Ishikawa (cell line): ENCODE data around the gene NRXN3.

Experiments
- CEBPB ChIP-seq: IDR thresholded peaks from 2 replicates; pipeline ENCODE4 v1.6.1; 2012
- CREB1 ChIP-seq: IDR thresholded peaks from 2 replicates; pipeline ENCODE4 v1.6.1; 2012; ENCODE audit warnings: low read depth
- EGR1 ChIP-seq: IDR thresholded peaks from 2 replicates; pipeline ENCODE4 v1.6.1; 2012
- EP300 ChIP-seq: IDR thresholded peaks from 2 replicates; pipeline ENCODE4 v1.6.1; 2012; ENCODE audit warnings: borderline replicate concordance
- FOXM1 ChIP-seq: IDR thresholded peaks from 2 replicates; pipeline ENCODE4 v1.6.1; 2012; ENCODE audit warnings: low read depth, borderline replicate concordance
- NFIC ChIP-seq: IDR thresholded peaks from 2 replicates; pipeline ENCODE4 v1.6.1; 2012
- RAD21 ChIP-seq: IDR thresholded peaks from 2 replicates; pipeline ENCODE4 v1.6.1; 2012; ENCODE audit warnings: low read depth
- TAF1 ChIP-seq: IDR thresholded peaks from 2 replicates; pipeline ENCODE4 v1.6.1; 2012; ENCODE audit warnings: low read depth, mild to moderate bottlenecking
- TCF12 ChIP-seq: IDR thresholded peaks from 2 replicates; pipeline ENCODE4 v1.6.1; 2012; ENCODE audit warnings: low read depth
- TEAD4 ChIP-seq: IDR thresholded peaks from 2 replicates; pipeline ENCODE4 v1.6.1; 2012
- USF1 ChIP-seq: IDR thresholded peaks from 2 replicates; pipeline ENCODE4 v1.6.1; 2012
- YY1 ChIP-seq: IDR thresholded peaks from 2 replicates; pipeline ENCODE4 v1.6.1; 2012; ENCODE audit warnings: low read depth
- ZBTB7A ChIP-seq: IDR thresholded peaks from 2 replicates; pipeline ENCODE4 v1.6.1; 2012; ENCODE audit warnings: low read depth
- TF ChIP-seq, protein P1 (sequence below): IDR thresholded peaks from 2 replicates; pipeline ENCODE4 v1.6.1; 2012
- TF ChIP-seq, protein P2 (sequence below): IDR thresholded peaks from 2 replicates; pipeline ENCODE4 v1.6.1; 2012; ENCODE audit warnings: low read depth, mild to moderate bottlenecking

NRXN3 gene

GRCh38 chr14:78358591-78358990 is 188.4 kb downstream of the NRXN3 start:
- no peak for TF ChIP-seq TEAD4
- TF ChIP-seq TAF1 = no peak
- TF ChIP-seq, protein P1, sequence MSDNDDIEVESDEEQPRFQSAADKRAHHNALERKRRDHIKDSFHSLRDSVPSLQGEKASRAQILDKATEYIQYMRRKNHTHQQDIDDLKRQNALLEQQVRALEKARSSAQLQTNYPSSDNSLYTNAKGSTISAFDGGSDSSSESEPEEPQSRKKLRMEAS = no peak
- TF ChIP-seq, protein P2, sequence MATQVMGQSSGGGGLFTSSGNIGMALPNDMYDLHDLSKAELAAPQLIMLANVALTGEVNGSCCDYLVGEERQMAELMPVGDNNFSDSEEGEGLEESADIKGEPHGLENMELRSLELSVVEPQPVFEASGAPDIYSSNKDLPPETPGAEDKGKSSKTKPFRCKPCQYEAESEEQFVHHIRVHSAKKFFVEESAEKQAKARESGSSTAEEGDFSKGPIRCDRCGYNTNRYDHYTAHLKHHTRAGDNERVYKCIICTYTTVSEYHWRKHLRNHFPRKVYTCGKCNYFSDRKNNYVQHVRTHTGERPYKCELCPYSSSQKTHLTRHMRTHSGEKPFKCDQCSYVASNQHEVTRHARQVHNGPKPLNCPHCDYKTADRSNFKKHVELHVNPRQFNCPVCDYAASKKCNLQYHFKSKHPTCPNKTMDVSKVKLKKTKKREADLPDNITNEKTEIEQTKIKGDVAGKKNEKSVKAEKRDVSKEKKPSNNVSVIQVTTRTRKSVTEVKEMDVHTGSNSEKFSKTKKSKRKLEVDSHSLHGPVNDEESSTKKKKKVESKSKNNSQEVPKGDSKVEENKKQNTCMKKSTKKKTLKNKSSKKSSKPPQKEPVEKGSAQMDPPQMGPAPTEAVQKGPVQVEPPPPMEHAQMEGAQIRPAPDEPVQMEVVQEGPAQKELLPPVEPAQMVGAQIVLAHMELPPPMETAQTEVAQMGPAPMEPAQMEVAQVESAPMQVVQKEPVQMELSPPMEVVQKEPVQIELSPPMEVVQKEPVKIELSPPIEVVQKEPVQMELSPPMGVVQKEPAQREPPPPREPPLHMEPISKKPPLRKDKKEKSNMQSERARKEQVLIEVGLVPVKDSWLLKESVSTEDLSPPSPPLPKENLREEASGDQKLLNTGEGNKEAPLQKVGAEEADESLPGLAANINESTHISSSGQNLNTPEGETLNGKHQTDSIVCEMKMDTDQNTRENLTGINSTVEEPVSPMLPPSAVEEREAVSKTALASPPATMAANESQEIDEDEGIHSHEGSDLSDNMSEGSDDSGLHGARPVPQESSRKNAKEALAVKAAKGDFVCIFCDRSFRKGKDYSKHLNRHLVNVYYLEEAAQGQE = no peak
- no peak for TF ChIP-seq TCF12
- no peak for TF ChIP-seq EP300
- no peak for TF ChIP-seq EGR1
- no peak for TF ChIP-seq NFIC

DNA sequence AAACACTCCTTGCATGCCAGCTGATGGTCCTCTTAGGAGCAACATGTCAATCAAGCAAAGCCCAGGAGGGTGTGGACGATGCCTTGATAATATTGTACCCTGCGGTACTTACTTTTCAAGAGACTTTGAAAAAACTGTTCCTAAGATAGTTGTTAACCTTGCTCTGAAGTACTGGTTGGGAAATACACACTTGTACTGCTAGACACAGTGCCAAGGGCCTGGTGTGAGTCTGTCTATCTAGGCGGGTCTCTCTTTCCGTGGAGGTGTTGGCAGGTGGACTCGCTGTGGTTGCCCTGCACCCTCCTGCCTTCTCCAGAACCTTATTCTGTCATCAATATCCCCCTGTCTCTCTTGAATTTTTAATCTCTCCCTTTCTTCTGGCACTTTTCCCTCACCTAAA is 189.4 kb downstream of the NRXN3 start:
- TF ChIP-seq EGR1 (no peak), CREB1 (no peak), TCF12 (no peak), ZBTB7A (no peak), FOXM1 (no peak), TEAD4 (no peak), NFIC (no peak), CEBPB (no peak), TAF1 (no peak), USF1 (no peak), YY1 (no peak), EP300 (no peak), RAD21 (no peak)
- TF ChIP-seq, protein P2 = no peak
- TF ChIP-seq, protein P1 = no peak

- no peak for TF ChIP-seq EGR1
- no peak for TF ChIP-seq YY1
- TF ChIP-seq FOXM1 = no peak
- TF ChIP-seq RAD21 = no peak
- TF ChIP-seq, protein P2 = no peak
- no peak for TF ChIP-seq TAF1
- no peak for TF ChIP-seq EP300
- TF ChIP-seq NFIC = no peak
Observed at GRCh38 chr14:78363008-78363407, 192.8 kb downstream of the NRXN3 start.

DNA sequence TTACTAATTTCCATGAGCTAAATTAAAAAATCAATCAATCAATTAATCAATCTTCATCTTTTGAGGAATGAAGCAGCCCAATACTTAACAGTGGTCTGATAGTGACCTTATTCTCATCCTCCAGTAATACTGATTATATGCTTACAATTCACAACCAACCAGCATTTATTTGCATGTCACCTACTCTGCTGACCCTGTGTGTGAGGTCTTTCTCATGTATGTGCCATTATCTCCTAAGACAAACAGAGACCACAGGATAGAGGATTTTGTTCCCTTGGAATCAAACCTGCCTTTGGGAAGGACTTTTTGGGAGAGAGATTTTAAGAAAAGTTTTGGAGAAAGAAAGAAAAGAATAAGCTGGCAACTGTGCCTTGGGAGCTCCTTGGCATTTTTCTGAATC is 197.2 kb downstream of the NRXN3 start:
- TF ChIP-seq USF1 = no peak
- TF ChIP-seq FOXM1 = no peak
- TF ChIP-seq CREB1 = no peak
- TF ChIP-seq YY1 = no peak
- TF ChIP-seq TEAD4 = no peak
- TF ChIP-seq, protein P2 = no peak
- TF ChIP-seq NFIC = no peak
- no peak for TF ChIP-seq ZBTB7A
